HAP-1 (cell line): ENCODE data around the gene CCDC8.

Source experiments
- DNase-seq, 2 experiments: peaks; one replicate each; pipeline ENCODE4 v3.0.0-alpha.2; 2016 to 2020; ENCODE audit warnings: low spot score in 2 of 2
- H3K27me3 ChIP-seq: fragments of 250-450 bp; sonication (Bioruptor Pico); 2 replicates; pipeline ENCODE4 v1.5.1; 2020; ENCODE audit warnings: low read depth, mild to moderate bottlenecking, moderate library complexity
- H3K36me3 ChIP-seq: fragments of 250-450 bp; sonication (Bioruptor Pico); replicated peaks from 2 replicates; pipeline ENCODE4 v1.5.1; 2020; ENCODE audit warnings: mild to moderate bottlenecking
- H3K4me1 ChIP-seq: fragments of 250-450 bp; sonication (Bioruptor Pico); 2 replicates; pipeline ENCODE4 v1.5.1; 2020; ENCODE audit warnings: mild to moderate bottlenecking
- H3K4me3 ChIP-seq: fragments of 250-450 bp; sonication (Bioruptor Pico); 2 replicates; pipeline ENCODE4 v1.5.1; 2020; ENCODE audit warnings: mild to moderate bottlenecking, moderate library complexity
- H3K9me3 ChIP-seq: fragments of 250-450 bp; sonication (Bioruptor Pico); 2 replicates; pipeline ENCODE4 v1.5.1; 2020; ENCODE audit warnings: mild to moderate bottlenecking, moderate library complexity
- in situ Hi-C: fragments of 300-500 bp; cut with MboI; formaldehyde crosslinking; loops from 3 replicates; pipeline ENCODE4 v1.14.3; 2020; ENCODE audit warnings: low sequenced_read_pairs, inconsistent platforms, mixed read lengths

CCDC8 gene

DNA sequence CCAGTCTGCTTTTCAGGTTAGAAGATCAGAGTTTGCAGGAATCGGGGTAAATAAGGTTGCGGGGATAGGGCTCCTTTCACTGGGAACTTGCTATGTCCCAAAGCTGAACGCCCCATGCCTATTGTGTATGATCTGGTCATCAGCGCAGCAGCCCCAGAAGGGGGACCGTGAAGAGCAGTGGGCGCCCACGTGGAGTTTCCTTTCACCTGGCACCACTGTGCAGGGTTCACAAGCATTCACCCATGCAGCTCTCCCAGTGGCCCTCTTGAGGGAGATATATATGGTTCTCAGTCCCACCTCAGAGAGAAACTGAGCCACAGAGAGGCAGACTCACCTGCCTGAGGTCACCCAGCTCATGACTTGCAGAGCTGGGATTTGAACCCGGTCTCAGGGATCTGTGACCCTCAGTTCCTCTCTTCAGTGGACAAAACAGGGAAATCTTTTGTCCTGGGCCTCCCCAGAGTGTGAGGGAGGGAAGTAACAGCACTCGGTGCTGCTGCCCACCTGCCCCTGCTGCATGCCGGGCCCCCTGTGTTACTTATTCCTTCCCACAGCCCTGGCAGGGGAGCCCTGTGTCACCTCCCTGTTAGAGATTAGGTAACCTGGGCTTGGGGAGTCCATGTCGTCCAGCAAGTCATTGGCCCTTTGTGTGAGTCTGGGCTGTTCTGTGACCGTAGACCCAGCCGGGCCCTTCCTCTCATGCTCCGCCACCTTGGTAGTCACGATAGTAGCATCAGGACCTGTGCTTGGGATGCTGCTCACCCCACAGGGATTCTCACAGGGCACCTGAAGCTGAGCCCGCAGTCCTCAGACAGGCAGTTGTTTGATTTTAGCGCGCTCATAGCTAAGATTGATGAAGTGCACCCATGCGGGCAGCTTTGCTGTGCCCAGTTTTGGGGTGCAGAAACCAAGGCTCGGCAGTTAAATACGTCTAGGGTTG is 38.6 kb downstream of the CCDC8 start:
- Histone ChIP-seq H3K27me3 (no peaks in the 10 kb centered on the region), H3K4me3 (no peak overlapping the region), H3K36me3 (peaks cover 47% of the 10 kb centered on the region), H3K4me1 (peaks cover 2% of the 10 kb centered on the region; the same call in 1 of the 2 replicates), H3K9me3 (no peaks in the 10 kb centered on the region)
- no peak for DNase-seq
- in situ Hi-C loops: no loop called here

DNA sequence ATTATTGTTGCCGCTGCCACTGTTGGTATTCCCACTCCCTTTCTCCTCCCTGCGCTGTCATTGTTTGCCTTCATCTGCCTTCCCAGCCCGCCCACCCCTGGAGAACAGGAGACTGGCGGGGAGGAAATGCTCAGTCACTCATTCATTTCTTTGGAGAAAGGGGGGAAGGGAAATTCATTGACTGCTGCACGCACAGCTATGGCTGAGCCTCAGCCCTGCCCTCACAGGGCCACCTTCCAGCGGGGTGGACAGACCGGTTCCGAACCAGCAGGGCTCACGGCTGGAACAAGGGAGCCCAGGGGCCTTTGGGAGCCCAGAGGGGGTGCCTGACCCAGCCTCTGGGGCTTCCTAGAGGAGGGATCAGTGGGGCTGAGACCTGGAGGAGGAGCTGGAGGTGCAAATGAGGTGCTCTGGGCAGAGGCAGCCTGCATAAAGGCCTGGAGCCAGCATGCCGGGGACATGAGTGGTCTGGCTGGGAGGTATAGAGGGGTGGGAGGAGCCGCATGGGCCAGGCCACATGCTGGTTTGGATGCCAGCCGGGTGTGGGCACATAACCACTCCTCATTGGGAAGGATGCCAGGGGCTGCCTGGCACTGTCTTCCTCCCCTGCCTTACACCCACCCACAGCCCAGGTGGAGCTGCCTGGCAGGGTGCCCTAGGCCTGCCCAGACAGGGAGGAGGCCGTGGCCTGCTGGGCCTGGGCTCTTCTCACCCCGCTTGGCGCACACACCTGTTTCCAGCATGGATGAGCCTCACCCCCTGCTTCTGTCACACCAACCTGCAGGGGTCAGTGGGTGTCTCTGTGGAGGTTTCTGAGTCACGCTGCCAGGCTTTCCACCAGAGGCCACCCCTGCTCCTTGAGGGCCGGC is 39.6 kb downstream of the CCDC8 start:
- H3K4me1 ChIP-seq: no peaks in the 10 kb centered on the region
- in situ Hi-C loops: no loop called here
- no peak overlapping the region for H3K4me3 ChIP-seq
- no peak for DNase-seq
- H3K9me3 ChIP-seq: no peaks in the 10 kb centered on the region
- no peaks in the 10 kb centered on the region for H3K27me3 ChIP-seq
- peaks cover 41% of the 10 kb centered on the region for H3K36me3 ChIP-seq

DNA sequence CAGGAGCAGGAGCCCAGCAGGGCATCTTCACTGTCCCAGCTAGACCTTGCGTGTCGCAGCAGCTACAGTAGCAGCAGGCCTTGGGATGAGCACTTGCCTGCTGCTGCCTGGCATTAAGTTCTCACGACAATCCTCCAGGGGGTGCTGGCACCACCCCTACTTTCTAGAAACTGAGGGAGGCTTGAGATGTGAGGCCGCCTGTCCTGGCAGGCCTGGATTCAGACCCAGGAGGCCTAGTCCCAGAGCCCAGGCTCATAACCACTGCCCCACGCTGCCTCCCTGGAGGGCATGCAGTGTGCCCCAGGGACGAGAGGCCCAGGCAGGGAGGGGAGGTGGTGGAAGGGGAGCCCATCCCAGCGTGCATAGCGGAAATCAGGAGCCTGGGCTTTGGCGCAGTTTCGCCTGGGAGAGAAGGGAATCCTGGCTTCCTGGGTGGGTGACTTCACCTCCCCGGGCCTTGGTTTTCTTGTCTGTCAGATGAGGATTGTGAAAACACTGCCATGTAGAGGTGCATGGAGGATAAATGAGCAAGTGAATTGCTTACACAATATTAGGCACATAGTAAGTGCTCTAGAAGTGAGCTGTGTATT is 40.4 kb downstream of the CCDC8 start:
- H3K9me3 ChIP-seq: no peaks in the 10 kb centered on the region
- H3K4me3 ChIP-seq: no peak overlapping the region
- no peak for DNase-seq
- no peaks in the 10 kb centered on the region for H3K4me1 ChIP-seq
- in situ Hi-C loops: no loop called here
- peaks cover 37% of the 10 kb centered on the region for H3K36me3 ChIP-seq
- no peaks in the 10 kb centered on the region for H3K27me3 ChIP-seq

DNA sequence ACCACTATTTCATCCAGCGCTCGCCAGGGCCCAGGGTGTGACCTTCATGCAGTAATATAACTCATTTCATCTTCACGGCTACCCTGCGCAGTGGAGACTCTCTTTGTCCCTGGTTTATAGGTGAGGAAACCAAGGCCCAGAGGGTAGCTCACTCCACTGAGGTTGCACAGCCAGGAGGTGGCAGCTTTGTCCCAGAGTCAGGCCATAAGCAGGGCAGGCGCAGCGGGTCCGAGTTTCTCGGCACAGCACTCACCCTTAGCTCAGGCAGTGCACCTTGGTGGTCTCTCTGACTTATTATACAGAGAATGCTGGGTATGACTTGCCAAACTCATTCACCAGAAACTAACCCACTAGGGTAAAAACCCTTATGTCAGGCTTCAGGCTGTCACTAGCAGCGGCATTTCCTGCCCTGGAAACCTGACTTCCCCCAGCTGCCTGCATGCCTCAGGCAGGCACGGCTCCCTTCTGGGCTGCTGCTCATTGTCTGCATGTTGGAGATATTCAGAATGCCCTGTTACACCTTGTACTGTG is 41.9 kb downstream of the CCDC8 start:
- peaks cover 34% of the 10 kb centered on the region for H3K36me3 ChIP-seq
- H3K27me3 ChIP-seq: no peaks in the 10 kb centered on the region
- DNase-seq: no peak
- no peak overlapping the region for H3K4me3 ChIP-seq
- H3K4me1 ChIP-seq: no peaks in the 10 kb centered on the region
- in situ Hi-C loops: no loop called here
- H3K9me3 ChIP-seq: no peaks in the 10 kb centered on the region

DNA sequence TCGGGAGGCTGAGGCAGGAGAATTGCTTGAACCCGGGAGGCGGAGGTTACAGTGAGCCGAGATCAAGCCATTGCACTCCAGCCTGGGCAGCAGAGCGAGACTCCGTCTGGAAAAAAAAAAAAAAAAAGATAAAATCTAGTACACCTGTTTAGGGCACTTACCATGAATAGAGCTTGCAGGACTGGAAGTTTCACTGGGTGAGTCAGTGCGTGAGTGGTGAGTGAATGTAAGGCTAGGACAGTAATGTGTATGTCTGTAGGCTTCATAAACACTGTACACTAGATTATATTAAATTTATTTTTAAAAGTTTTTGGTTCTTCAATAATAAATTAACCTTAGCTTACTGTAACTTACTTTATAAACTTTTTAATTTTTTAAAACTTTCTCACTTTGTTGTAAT is 43.5 kb downstream of the CCDC8 start:
- Histone ChIP-seq H3K4me3 (no peak overlapping the region), H3K36me3 (peaks cover 33% of the 10 kb centered on the region), H3K4me1 (no peaks in the 10 kb centered on the region), H3K27me3 (no peaks in the 10 kb centered on the region), H3K9me3 (no peaks in the 10 kb centered on the region)
- DNase-seq: no peak
- in situ Hi-C loops: no loop called here

DNA sequence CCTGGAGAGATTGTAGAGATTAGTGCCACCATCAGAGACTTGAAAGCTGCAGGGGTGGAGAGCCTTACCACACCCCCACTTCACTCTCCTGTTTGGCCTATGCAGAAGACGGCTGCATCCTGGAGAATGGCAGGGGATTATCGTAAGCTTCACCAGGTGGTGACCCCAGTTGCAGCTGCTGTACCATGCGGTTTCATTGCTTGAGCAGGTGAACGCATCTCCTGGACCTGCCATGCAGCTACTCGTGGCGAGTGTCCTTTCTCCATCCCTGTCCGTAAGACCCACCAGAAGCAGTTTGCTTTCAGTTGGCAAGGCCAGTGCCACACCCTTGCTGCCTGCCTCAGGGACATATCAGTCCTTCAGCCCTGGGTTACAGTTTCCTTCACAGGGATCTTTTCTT is 45.2 kb downstream of the CCDC8 start:
- H3K27me3 ChIP-seq: no peaks in the 10 kb centered on the region
- no peaks in the 10 kb centered on the region for H3K9me3 ChIP-seq
- H3K36me3 ChIP-seq: peaks cover 46% of the 10 kb centered on the region
- no peak overlapping the region for H3K4me3 ChIP-seq
- in situ Hi-C loops: no loop called here
- H3K4me1 ChIP-seq: no peaks in the 10 kb centered on the region
- DNase-seq: no peak

DNA sequence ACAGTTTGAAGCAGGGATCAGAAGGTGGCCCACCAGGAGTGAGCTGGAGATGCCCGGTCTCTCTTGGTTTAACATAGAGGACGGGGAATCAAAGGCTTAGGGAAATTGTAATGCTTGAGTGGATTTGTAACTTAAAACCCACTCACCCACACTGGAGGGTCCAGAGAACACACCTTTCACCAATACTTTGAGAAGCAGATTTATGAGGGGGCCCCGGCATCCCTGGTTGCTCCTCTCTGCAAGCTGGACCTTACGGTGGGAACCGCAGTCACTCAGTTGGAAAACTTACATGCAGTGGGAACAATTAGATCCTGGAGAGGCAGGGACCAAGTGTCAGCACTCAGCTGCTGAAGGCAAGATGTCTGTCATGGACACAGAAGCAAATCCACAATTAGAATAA is 45.9 kb downstream of the CCDC8 start:
- in situ Hi-C loops: no loop called here
- no peaks in the 10 kb centered on the region for H3K9me3 ChIP-seq
- no peak overlapping the region for H3K4me3 ChIP-seq
- DNase-seq: no peak
- H3K36me3 ChIP-seq: peaks cover 46% of the 10 kb centered on the region
- H3K27me3 ChIP-seq: no peaks in the 10 kb centered on the region
- H3K4me1 ChIP-seq: no peaks in the 10 kb centered on the region

DNA sequence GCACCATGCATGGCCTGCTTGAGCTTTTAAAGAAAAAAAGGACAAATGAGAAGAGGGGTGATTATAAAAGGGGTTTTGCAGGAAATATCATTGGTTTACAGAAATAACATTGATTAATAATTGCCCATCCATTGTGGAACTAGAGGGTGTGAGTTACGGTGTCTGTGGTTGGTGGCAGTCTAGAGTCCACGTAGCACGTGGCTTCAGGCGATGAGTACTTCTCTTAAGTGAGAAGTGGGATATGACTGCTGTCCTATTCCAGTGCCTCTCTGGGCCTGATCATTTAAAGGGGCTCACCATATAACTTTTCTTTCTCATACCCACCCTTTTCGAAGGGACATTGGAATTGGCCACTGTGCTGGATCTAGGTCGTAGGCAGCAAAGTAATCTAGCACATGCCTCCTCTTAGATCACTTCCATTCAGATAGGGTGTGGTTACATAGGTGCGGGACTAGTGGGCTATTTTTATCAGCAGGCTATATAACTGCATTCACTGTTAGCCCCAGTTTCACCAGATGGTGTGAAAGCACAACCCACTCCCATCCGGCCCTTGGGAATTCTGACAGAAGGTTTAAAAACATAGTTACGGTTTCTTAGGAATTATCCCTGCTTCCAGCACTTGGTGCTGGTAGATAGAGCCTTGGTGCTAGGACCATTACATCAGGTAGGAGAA is 46.6 kb downstream of the CCDC8 start:
- no peaks in the 10 kb centered on the region for H3K27me3 ChIP-seq
- H3K4me1 ChIP-seq: no peaks in the 10 kb centered on the region
- no peak overlapping the region for H3K4me3 ChIP-seq
- no peak for DNase-seq
- in situ Hi-C loops: no loop called here
- H3K36me3 ChIP-seq: peaks cover 51% of the 10 kb centered on the region
- H3K9me3 ChIP-seq: no peaks in the 10 kb centered on the region

DNA sequence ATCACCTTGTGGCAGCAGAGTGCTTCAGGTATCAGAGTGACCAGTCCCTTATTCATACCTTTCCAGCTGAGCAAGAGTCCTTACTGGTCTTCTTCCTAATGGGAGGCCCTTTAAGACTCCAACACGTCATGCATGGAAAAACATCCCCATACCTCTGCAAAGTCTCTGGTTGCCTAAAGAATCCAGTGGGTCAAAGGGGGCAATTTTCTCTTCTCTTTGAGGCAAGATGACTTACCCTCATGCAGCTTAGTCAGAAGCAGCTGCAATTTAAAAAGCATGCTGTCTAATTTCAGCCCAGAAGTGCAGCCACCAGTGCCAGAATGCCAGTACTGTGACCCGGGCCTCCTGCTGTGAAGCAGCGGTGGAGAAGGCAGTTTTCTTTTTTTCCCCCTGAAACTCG is 47.8 kb downstream of the CCDC8 start:
- H3K4me3 ChIP-seq: no peak overlapping the region
- H3K36me3 ChIP-seq: peaks cover 44% of the 10 kb centered on the region
- in situ Hi-C loops: no loop called here
- no peaks in the 10 kb centered on the region for H3K9me3 ChIP-seq
- H3K4me1 ChIP-seq: no peaks in the 10 kb centered on the region
- no peak for DNase-seq
- no peaks in the 10 kb centered on the region for H3K27me3 ChIP-seq

DNA sequence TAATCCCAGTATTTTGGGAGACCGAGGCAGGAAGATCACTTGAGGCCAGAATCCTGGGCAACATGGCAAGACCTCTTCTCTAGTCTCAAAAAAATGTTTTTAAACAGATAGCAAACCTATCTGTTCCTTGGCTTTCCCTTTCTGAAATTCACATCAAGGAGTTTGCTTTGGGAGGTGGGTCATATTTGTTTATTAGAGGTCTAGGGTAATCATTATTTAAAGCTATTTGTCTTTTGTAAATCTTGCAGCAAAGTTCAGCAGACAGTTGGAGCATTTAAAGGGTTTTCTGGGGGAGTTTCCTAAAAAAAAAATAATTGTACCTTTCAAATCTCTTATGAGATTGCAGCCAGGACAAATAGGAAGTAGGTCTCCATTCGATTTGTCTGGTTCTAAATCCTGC is 49.0 kb downstream of the CCDC8 start:
- no peak for DNase-seq
- H3K9me3 ChIP-seq: no peaks in the 10 kb centered on the region
- H3K4me1 ChIP-seq: no peaks in the 10 kb centered on the region
- no peaks in the 10 kb centered on the region for H3K27me3 ChIP-seq
- no peak overlapping the region for H3K4me3 ChIP-seq
- in situ Hi-C loops: no loop called here
- peaks cover 45% of the 10 kb centered on the region for H3K36me3 ChIP-seq

DNA sequence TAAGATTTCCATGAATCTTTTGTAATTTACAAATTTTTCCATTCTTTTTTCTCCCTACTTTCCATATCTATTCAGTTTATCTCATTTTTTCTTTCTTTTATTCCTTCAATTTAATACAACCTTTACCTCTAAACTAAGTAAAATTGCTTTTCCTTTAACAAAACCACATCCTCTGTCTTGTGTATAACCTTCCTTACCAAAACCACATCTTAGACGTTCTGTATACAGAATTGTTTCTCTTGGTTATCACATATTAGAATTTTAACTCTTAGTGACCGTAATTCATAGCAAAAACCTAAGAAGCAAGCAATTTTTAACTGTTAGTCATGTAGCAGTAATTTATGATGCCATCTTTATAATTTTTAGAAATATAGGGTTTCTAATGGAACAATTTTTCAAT is 51.4 kb downstream of the CCDC8 start:
- Histone ChIP-seq H3K4me3 (no peak overlapping the region), H3K27me3 (no peaks in the 10 kb centered on the region), H3K4me1 (no peaks in the 10 kb centered on the region), H3K36me3 (peaks cover 39% of the 10 kb centered on the region), H3K9me3 (no peaks in the 10 kb centered on the region)
- no peak for DNase-seq
- in situ Hi-C loops: no loop called here
